UCSD-AML1 (cell line): ENCODE measurements around the gene APCDD1L.
A peak's percentile ranks its signal among the peaks of the same experiment; 100 is the strongest.

Source experiments
- DNase-seq: peaks from one replicate; lab custom pipeline; 2025; ENCODE audit not compliant: unreplicated experiment; lab: John Stamatoyannopoulos, UW

Gene APCDD1L

DNA sequence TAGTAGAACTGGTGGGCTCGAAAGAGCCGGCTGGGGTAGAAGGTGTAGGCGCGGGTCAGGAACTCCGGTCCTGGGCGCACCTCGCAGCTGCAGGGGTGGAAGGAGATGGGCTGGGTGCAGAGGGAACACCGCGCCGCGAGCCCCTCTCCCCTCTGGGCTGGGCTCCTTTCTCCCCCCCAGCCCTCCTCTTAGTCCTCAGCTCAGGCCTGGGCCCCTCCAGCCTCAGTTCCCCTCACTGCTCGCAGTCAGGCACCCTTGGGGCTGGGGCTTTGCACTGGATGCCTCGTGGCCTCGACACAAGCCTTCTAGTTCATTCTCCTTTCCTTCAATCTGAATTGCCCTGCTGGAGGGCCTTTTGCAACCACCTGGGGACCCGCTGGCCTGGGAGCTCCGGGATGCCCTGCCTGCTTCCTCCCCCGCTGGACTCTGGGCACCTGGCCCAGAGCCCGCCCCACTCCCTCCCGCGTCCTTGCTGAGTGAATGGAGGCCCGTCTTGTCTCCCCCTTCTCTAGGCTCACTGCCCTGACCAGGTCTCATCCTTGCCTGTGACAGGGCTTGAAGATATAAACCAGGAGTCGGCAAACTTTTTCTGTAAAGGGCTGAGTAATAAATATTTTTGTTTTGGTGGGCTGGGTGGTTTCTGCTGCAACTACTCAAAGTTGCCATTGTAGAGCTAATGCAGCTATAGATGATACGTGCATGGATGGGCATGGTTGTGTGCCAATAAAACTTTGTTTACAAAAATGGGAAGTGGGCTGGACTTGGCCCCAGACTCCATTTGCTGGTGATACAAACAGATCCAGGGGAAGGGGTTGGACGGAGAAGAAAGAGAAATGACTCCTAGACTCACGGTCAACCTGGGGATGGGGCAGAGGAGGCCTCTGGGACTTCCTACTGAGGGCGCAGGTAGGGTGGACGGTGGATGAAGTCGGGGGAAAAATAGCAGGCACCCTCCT, 47.3 kb downstream of the APCDD1L start:
- DNase-seq = no peak

DNA sequence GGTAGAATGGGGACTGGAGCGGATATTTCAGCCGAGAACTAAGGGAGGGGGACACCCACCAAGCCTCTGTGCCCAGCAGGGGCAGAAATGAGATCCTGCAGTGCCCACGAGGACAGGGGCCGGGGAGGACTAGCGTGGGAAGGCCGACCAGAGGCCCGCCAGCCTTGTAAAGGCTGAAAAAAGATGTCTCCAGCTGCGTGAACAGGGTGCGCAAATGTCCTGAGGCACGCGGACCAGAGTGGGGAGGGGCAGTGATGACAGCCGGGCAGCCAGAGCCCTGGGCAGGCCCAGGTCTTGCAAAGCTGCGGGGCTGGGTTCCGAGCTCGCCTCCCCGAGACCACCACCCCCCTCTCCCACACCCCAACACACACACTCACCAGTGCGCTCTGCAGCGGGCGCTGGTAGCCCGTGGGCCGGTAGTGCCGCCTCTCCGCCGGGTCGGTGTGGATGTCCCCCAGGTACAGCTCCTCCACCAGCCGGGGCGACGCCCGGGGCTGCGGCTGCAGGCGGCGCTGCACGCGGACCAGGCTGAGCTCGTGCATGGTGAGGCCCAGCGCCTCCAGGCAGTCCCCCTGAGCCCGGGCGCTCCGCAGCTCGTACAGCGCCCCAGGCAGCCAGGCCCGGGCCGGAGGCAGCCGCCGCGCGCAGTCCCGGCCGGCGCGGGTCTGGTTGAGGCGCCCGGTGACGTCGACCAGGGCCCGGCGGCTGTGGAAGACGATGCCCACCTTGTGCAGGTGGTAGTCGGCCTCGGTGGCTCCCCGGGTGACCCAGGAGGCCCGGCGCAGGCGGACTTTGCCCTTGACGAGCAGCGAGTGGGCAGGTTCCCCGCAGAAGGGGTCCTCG, 48.2 kb downstream of the APCDD1L start:
- no peak for DNase-seq

DNA sequence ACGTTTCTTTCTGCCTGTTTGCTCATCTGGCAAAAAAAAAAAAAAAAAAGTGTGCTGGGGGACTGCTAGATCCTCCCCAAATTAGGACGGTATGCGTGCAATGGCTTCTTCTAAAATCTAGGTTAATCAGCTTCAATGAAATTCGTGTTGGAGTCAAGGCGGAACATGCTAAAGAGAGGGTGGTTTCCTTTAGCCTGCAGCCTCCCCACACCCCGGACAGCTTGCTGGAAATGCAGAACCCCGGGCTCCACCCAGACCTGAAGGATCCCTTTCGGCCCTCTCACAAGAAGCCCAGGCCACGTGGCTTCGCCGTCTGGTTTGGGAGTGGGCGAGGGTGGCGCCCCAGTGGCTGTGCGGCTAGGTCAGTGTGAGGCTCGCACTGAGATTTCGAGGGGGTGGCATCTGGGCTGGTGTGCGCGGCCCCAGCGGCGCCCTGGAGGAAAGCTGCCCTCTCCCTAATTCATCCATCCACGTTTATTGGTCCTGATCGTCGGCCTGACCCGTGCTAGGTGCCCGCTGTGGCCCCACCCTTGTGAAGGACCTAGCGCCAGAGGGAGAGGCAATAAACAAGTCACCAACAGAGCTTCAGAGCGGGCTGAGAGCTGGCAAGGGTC, 49.0 kb downstream of the APCDD1L start:
- DNase-seq = no peak

DNA sequence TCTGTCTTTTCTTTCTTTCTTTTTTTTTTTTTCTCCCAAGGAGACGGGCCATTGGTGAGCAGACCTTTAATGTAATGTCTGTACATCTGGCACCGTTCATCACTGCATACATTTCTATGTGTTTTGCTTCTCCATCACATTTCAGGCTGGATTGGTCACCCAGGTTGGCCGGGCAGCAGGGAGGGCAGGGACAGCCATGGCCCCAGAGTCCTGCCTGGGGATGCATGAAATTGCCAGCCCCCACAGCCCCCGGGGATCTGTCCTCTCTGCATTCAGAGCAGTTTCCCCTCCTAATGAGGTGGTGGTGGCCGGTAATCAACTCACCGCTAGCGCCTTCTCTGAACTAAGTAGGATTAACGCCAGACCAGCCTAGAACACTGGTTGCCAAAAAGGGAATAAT, 50.4 kb downstream of the APCDD1L start:
- no peak for DNase-seq

DNA sequence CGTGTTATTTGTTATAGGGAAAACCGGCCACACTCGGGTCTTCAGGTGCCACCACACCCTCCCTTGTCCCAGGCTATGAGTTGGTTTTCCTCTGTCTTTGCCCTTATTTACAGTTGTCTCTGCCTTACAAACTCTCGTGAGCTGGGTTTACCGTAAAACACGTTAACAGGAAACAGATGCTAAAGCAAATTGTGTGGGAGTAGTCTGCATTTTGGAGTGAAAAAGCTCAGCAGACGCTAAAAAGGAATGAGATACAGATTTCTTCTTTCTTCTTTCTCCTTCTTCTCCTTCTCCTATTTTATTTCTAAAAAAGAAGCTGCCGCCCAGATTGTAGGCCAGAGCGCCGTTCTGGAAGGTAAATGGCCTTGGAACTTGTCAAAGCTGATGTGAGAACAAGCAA, 51.9 kb downstream of the APCDD1L start:
- DNase-seq = no peak

DNA sequence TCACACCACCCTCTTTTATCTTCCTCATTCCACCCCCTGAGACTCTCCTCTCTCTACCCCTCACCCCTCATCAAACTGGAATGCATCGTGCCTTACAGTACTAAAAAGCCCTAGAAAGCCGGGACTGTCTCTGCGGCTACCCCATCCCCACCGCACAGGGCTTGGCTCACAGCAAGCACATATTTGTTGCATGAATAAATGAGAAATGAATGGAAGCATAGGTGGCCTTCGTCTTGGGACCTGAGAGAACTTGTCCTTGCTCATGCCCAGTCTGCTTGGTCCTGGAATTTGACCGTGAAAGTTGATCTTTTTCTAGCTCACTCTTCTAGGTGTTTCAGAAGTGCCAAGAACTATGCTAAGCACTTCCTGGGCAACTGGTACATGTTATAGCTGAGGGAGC, 53.3 kb downstream of the APCDD1L start:
- no peak for DNase-seq

DNA sequence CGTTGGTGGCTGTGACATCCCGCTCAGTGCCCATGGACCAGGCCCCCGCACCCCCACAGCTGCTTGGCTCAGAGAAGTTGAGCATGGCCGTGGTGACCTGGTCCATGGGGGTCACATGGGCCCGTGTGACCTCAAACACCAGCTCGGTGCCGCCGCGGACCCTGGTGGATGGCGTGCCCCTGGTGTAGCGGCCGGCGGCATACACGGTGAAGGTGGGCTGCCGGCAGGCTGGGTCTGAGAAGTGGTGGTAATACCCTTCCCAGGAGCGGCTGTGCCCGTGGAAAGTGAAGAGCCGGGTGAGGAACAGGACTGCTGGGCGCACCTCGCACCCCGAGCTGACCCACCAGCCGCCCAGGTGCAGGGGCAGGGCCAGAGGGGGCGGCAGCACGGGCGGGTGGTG, 54.1 kb downstream of the APCDD1L start:
- no peak for DNase-seq

DNA sequence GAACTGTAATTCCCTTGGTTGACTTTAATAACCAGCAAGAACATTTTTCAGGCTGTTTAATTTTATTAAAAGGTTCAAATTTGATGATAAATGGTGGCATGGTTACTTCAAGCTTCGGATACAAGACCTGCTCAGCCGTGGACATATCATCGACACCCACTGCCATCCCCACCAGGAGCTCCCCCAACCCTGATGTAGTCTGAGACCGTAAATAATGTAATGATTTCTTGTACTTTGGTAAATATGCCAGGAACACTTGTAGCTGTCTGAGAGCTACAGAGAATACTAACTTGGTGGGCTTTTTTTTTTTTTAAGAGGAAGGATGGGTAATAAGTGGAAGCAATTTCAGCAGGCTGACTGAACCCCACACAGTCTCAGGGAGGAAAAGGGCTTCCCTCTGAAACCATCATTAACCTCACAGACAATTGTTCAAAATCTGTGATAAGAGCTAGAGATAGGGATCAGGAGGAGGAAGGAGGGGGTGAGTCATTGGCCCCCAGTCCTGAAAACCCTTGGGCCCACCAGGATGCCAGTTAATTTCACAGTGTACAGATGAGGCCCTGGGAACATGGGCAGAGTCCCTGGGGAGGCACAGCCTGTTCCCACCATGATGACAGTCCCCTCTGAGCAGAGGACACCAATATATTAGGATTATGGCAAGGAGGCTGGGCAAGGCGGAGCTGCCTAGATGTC, 56.0 kb downstream of the APCDD1L start:
- no peak for DNase-seq

DNA sequence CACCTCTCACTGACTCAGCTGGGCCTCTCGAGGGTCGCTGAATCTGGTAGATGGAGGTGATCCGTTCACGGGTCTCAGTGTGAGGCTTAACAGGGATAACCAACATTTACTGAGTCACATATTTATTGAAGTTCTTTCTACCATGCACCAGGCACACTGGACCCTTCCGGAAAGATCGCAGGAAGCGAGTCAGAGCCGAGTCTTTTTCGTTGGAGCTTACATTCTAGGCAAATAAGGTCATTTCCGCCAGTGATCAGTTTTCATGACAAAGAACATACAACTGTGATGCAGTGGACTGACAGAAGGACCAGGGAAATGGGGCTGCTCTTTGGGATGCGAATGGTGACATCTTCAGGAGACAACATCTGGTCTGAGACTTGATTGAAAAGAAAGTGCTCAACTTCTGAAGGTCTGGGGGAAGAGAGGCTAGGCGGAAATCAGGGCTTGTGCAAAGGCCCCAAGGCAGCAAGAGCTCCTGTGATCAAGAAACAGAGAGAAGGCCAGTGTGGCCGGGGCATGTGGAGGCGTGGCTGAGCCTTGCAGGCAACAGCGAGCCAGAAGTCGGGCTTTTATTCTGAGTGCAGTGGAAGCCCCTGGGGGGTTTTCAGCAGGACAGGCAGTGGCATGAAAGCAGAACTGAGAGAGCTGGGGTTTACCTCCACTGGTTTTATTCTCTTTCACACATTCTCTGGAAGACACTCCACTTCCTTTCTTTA, 56.7 kb downstream of the APCDD1L start:
- DNase-seq = no peak

DNA sequence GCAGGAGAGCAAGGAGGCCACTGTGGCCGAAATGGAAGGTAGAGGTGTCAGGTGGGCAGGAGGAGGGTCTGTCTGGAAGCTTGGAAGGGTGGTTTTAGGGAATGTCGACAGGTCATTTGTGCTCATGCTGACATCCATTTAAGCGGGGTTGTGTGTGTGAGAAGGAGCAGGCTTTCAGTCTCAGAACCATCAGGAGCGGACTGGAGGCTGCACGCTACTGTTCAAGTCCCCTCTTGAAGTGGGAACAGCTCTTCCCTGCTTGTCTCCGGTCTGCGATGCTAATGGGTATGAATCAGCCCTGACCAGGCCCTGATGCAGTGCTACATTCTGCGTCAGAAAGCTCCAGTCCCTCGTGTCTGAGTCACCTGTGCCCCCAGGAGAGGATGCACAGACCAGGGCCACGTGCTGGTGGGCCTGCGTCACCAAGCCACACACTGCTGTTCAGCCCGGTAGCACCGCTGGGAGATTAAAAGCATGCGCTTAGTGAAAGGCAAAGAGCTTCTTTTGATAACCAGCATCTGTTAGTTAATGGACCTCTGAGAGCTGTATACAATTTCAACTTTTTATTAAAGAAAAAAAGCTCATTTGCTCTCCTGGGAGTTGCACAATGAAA, 58.0 kb downstream of the APCDD1L start:
- DNase-seq = no peak

DNA sequence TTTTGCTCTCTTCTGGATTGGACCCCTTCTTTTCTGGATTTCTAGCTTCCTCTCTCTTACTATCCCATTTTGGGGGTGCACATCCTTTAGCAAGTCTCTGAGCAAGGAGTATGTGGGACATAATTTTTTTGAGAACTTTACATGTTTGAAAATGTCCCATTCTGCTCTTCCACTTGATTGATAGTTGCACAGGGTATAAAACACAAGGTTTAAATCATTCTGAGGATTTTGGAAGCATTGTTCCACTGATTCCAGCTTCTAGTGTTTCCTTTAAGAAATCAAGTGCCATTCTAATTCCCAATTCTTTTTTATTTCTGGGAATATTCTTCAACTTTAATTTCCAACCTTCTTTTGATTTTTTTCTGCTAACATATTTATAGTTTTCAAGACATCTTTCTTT, 60.7 kb downstream of the APCDD1L start:
- DNase-seq = no peak

DNA sequence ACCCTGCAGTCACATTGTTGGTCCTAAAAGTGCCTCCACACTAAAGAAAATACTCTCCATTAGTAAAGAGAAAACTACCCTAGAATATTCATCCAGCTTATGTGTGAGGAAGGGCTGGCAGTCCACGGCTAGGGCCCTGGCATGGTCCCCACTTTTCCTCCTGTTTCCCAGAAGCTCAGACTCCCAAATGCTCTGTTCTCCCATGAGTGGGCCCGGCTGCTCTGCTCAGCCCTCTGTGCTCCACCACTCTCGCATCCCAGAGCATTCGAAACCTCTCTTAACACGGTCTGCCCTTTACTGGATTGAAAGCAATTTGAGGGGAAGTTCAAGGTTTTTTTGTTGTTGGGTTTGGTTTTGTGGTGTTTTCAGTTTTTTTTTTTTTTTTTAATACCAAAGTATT, 61.8 kb downstream of the APCDD1L start:
- DNase-seq = no peak

DNA sequence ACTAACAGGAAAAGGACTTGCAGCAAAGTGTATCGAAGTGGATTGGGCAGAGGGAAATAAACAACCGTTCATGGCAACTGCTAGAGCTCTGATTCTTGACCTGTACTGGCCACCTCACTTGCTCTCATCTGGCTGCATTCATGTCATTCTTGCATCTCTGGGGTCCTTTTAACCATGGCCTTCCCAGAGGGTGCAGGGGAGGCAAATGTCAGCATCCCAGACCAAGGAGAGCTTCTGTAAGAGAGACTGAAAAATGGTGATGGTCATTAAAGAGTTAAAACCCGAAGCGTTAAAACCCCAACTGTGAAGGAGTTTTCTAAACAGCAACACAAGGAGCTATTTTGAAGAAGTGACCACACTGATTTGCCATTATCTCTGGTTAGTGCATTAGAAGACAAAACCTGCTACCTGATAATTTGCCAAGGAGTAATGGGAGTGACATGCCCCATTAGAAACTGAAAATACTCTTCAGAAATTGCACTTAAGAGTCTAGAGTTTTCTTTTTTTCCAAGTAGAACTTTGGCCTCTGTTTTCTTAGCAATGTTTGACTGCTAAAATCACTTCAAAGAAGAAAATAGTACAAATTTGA, 62.4 kb downstream of the APCDD1L start:
- DNase-seq = no peak

DNA sequence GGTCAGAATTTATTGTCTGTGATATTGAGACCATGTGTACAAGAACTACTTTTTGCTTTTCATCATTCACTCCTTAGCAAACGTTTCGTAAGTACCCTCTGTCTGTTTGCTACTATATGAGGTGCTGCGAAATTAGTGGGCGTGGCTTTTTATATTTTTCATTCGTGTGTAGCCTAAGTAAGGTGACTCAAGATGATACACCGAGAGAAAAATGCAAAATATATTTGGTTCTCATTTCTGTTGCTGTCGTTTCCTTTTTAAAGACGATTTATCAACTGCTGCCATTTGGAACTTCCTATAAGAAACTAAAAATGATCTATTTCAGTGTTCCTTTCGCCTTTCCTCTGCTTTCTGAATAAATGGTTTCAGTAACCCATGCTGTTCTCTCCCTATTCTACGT, 64.9 kb downstream of the APCDD1L start:
- no peak for DNase-seq

DNA sequence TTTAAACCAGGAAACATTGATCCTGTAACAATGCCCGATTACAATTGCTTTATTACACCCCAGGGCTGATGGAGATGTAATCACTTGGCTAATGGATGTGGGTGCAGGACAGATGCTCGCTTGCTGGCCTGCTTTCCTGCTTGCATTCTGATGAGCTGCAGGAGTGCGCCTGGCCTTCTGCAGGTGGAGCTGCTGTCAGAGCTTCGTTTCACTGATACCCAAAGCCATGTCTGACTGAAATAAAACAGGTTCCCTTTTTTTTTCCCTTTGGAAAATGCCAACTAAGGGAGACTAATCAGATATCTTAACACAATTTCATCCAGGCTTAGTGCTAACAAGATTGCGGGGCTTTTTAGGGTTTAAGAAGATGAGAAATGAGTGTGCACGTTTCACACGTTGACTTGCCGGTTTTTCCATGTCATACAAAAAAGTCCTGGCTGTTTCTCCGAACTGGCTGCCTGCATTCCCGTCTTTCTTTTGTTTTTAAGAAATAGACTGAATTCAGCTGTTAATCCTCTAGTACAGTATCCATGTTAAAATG, 65.4 kb downstream of the APCDD1L start:
- no peak for DNase-seq

DNA sequence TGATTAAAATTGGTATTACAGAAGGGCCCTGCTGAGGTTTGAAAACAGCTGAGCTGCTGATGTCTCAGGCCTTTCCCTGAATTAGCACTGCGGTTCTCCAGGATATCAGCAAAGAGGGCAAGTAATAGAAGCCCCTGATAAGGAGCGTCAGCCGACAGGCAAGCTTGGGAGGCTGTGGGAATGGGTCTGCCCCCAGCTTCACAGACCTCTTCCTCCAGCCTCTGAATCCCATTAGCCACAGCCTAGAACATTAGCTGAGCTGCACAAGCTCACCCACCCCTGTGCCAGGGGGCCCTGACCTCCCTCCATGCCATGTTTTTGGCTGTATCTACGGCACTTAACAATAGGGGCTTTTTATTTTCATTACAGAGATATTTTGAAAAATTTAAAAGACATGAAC, 66.2 kb downstream of the APCDD1L start:
- DNase-seq = no peak

DNA sequence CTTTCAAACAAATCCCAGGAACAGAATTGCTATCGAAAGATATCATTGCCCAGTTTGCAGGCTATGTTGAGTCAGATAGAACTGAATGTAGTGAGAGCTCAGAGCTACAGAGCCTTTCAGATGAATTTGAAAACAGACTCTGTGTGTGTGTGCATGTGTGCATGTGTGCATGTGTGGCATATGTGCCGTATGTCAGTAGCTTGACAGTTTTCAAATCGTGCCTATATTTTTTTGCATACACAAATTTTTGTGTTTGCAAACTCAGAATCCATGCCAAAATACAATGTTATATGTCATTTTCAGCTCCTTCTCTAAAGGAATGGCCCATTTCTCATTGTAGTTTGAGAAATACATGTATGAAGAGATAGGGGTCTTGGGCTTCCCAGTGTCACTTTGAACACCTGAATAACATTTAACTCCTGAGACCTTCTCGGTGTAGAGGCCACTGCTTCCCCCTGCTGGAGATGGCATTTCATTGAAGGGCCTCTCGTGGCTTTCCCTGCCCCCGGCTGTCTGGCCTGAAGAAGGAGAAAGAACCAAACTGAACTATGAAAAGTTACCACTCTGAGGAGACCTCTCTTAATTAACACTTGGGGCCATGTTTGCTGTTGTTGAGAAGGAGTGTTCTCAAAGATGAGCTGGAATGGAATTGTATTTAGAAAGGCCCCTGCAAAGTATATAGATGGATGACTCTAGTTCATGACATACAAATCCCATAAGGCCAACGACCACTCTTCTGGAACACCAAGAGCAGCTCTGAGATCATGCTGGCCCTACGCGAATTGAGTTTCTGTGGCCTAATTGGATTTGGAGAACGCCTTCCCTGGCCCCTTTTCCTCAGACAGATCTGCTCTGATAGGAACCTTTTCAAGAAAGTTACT, 67.4 kb downstream of the APCDD1L start:
- peak; percentile 47 for DNase-seq

DNA sequence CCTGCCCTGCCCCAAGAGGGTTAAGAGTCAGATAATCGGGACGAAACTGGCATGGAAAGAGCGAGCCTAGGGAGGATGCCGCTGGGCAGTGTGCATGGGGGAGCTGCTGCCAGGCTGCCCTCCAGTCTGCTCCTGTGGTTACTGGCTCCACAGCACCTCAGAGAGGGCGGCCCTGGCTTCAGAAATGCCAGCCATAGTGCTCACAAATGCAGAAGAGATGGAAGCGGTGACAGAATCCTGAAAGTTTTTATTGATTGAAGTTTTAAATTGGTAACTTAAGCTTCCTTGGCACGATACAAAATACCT, 68.3 kb downstream of the APCDD1L start:
- DNase-seq = no peak
